Measurements from ENCODE around the gene PPP3R2. TPM values are rescaled to one million over a fixed set of nuclear protein-coding genes. Genes with fewer than 3 reads are reported as not detected.
A peak's percentile ranks its signal among the peaks of the same experiment; 100 is the strongest.

The PPP3R2 gene
- total and polyA plus RNA-seq, 2 experiments from 2014 or later: not detected

DNA sequence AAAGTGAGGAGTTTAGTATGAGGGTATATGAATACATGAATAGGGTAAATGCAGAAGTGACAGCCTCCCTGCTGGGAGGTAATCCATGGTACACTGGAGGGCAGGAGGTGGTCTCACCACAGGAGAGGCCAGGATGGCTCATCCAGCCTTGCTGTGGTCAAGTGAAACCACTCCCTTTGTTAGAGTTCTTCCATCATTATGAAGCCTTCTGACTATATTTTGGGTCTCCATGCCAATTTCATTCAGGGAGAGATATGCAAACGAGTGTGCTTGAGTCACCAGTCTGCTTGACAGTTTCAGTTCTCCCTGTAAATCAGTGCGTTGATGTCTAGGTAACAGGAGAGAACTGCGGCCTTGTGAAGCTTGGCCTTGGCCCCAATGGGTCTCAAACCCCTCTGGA, 16.4 kb downstream of the PPP3R2 start:
- Histone ChIP-seq H3K27ac (no peak overlapping the region), H3K4me1 (ENCODE audit: low read depth) (no peaks in the 10 kb centered on the region), H3K9me3 (ENCODE audit: low read depth) (no peaks in the 10 kb centered on the region), H3K36me3 (no peaks in the 10 kb centered on the region), H3K27me3 (no peaks in the 10 kb centered on the region), H3K4me3 (no peak overlapping the region)
- DNase-seq (ENCODE audit: low read depth in 1 of 2, low spot score in 1 of 2): no peak
- TF ChIP-seq, protein P1, sequence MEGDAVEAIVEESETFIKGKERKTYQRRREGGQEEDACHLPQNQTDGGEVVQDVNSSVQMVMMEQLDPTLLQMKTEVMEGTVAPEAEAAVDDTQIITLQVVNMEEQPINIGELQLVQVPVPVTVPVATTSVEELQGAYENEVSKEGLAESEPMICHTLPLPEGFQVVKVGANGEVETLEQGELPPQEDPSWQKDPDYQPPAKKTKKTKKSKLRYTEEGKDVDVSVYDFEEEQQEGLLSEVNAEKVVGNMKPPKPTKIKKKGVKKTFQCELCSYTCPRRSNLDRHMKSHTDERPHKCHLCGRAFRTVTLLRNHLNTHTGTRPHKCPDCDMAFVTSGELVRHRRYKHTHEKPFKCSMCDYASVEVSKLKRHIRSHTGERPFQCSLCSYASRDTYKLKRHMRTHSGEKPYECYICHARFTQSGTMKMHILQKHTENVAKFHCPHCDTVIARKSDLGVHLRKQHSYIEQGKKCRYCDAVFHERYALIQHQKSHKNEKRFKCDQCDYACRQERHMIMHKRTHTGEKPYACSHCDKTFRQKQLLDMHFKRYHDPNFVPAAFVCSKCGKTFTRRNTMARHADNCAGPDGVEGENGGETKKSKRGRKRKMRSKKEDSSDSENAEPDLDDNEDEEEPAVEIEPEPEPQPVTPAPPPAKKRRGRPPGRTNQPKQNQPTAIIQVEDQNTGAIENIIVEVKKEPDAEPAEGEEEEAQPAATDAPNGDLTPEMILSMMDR (IDR thresholded peaks at IDR 0.05; ENCODE audit: low read depth, low read length): no peak

DNA sequence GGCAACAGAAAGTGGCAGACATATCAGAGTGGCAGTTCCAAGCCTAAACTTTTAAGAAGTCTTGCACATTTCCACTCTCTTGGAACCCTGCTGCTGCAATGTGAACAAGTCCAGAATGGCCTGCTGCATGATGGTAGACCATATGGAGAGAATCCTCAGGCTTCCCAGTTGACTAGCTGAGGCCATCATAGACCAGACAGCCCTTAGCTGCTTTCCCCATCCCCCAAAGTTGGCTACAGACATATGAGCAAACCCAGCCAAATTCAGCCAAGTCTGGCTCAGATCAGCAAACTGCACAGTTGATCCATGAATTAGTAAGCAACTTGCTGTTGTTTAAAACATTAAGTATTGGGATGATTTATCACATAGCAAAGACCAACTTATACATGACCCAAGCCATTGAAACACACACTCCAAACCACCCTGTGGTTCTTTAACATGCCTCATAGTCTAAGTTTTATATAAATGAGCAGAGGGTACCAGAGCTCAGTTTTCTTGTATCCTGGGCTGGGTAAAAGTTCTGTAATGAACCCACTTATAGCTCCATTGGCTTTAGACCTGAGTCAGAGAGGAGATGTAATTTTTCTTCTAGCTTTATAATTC, 19.9 kb downstream of the PPP3R2 start:
- no peak for DNase-seq (ENCODE audit: low read depth in 1 of 2, low spot score in 1 of 2)
- Histone ChIP-seq H3K4me3 (no peak overlapping the region), H3K36me3 (no peaks in the 10 kb centered on the region), H3K27me3 (no peaks in the 10 kb centered on the region), H3K4me1 (ENCODE audit: low read depth) (no peaks in the 10 kb centered on the region), H3K9me3 (ENCODE audit: low read depth) (no peaks in the 10 kb centered on the region), H3K27ac (no peak overlapping the region)
- TF ChIP-seq, protein P1 (IDR thresholded peaks at IDR 0.05; ENCODE audit: low read depth, low read length): no peak

DNA sequence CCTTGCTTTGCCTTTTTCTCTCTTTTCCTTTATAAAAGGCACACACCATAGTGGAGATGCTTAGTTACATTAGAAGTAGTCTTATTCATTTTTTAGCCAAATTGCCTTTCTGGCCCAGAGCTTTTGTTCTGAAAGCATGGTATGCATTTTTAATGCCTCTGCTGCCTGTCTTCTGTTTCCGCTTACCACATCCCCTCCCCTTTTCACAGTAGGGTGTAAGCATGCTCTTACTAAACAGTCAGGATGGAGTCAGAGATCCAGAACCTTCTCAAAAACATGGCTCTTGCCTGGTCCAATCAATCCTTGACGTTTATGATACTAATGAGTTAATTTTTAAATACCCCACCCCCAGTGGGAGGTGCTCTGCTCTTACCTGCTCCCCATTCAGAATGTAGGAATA, 22.5 kb downstream of the PPP3R2 start:
- Histone ChIP-seq H3K9me3 (ENCODE audit: low read depth) (no peaks in the 10 kb centered on the region), H3K4me1 (ENCODE audit: low read depth) (no peaks in the 10 kb centered on the region), H3K27ac (no peak overlapping the region), H3K36me3 (no peaks in the 10 kb centered on the region), H3K27me3 (no peaks in the 10 kb centered on the region), H3K4me3 (no peak overlapping the region)
- no peak for DNase-seq (ENCODE audit: low read depth in 1 of 2, low spot score in 1 of 2)
- TF ChIP-seq, protein P1 (IDR thresholded peaks at IDR 0.05; ENCODE audit: low read depth, low read length): no peak

DNA sequence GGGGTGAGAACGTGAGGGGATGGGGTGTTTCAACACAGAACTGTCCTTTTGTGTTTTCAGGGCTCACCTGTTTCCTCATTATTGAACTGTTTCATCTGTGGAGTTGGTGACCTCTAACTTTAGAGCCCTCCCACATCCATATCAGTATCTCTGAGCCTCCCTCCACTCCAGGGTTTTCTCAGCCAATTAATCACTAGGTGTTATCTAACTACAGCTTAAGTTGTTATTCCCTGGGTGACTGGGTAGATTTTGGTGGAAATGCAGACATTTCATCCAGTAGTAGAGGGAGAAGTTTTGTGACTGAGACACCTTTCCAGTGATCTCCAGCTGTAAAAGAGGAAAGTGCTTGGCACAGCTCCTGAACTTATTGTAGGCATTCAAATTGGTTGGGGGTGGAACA, 23.7 kb downstream of the PPP3R2 start:
- TF ChIP-seq, protein P1 (IDR thresholded peaks at IDR 0.05; ENCODE audit: low read depth, low read length): no peak
- no peaks in the 10 kb centered on the region for H3K36me3 ChIP-seq
- no peak for DNase-seq (ENCODE audit: low read depth in 1 of 2, low spot score in 1 of 2)
- no peaks in the 10 kb centered on the region for H3K9me3 ChIP-seq (ENCODE audit: low read depth)
- no peak overlapping the region for H3K27ac ChIP-seq
- no peaks in the 10 kb centered on the region for H3K27me3 ChIP-seq
- H3K4me3 ChIP-seq: no peak overlapping the region
- no peaks in the 10 kb centered on the region for H3K4me1 ChIP-seq (ENCODE audit: low read depth)

DNA sequence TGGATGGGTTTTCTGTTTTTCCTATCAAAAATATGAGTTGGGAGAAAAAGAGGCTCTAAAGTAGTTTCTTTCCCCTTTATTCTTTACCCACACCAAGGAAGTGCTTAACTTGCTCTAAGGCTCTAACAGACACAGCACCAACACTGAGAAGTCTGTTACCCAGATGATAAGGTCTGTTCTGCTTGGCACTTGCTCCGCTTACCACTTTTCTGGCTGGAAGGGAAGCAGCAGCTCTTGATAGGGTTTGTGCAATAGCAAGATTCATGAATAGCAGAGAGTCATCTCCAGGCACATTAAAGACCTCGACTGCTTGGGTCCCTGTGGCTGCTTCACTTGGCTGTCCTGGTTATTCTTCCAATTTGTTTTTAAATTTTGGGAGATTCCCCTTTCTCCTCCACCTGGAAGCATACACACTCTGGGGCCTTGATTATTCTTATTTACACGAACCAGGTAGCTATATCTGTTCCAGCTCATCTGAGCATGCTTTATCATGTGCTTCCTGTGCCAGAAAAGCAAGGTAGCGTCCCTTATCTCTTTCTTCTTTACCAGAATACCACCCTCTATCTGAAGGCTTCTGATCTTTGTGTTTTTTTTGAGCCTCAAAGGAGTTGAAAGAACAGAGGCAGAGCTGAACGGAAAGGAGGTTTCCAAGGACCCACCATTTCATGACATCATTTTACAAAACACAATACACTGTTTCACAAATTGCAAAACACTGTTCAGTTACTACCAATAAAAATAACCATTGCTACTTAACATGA, 24.8 kb downstream of the PPP3R2 start:
- H3K4me1 ChIP-seq (ENCODE audit: low read depth): no peaks in the 10 kb centered on the region
- H3K27me3 ChIP-seq: no peaks in the 10 kb centered on the region
- no peaks in the 10 kb centered on the region for H3K36me3 ChIP-seq
- no peaks in the 10 kb centered on the region for H3K9me3 ChIP-seq (ENCODE audit: low read depth)
- no peak overlapping the region for H3K27ac ChIP-seq
- peak in 1 of 2 donors; percentile 4 for DNase-seq (ENCODE audit: low read depth in 1 of 2, low spot score in 1 of 2)
- TF ChIP-seq, protein P1 (IDR thresholded peaks at IDR 0.05; ENCODE audit: low read depth, low read length): no peak
- no peak overlapping the region for H3K4me3 ChIP-seq

All from cardiac muscle cell (in vitro differentiated cells and primary cell).